ENCODE measurements around the gene SOX6. TPM values are rescaled to one million over a fixed set of nuclear protein-coding genes. Genes with fewer than 3 reads are reported as not detected.

The SOX6 gene
- total RNA-seq, 6 experiments from 2014 or later: 3.3 to 16.1 (median 7.8) TPM

DNA sequence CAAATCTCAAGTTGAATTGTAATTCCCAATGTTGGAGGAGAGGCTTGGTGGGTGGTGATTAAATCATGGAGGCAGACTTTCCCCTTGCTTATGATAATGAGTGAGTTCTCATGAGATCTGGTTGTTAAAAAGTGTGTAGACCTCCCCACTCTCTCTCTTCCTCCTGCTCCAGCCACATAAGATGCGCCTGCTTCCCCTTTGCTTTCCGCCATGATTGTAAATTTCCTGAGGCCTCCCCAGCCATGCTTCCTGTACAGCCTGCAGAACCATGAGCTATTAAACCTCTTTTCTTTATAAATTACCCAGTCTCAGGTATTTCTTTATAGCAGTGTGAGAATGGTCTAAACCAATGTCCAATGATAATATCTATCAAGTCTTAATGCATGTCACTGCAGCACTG, 34.2 kb downstream of the SOX6 start:
- no peak overlapping the region for H3K27ac ChIP-seq
- DNase-seq: no peak
- ATAC-seq: no peak
- no peaks in the 10 kb centered on the region for H3K4me1 ChIP-seq
- intact Hi-C loops (cut with DNase I): no loop called here
- TF ChIP-seq, protein P1, sequence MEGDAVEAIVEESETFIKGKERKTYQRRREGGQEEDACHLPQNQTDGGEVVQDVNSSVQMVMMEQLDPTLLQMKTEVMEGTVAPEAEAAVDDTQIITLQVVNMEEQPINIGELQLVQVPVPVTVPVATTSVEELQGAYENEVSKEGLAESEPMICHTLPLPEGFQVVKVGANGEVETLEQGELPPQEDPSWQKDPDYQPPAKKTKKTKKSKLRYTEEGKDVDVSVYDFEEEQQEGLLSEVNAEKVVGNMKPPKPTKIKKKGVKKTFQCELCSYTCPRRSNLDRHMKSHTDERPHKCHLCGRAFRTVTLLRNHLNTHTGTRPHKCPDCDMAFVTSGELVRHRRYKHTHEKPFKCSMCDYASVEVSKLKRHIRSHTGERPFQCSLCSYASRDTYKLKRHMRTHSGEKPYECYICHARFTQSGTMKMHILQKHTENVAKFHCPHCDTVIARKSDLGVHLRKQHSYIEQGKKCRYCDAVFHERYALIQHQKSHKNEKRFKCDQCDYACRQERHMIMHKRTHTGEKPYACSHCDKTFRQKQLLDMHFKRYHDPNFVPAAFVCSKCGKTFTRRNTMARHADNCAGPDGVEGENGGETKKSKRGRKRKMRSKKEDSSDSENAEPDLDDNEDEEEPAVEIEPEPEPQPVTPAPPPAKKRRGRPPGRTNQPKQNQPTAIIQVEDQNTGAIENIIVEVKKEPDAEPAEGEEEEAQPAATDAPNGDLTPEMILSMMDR (IDR thresholded peaks at IDR 0.05): no peak
- no peak for TF ChIP-seq POLR2A (IDR thresholded peaks at IDR 0.05)
- H3K9me3 ChIP-seq: no peaks in the 10 kb centered on the region
- no peaks in the 10 kb centered on the region for H3K36me3 ChIP-seq
- no peaks in the 10 kb centered on the region for H3K27me3 ChIP-seq
- 85% methylated on average over 2 of the region's 2 CpGs for WGBS (ENCODE audit: insufficient coverage, low coverage, low lambda C conversion rate, missing lambda C conversion rate)
- no peak overlapping the region for H3K4me3 ChIP-seq

DNA sequence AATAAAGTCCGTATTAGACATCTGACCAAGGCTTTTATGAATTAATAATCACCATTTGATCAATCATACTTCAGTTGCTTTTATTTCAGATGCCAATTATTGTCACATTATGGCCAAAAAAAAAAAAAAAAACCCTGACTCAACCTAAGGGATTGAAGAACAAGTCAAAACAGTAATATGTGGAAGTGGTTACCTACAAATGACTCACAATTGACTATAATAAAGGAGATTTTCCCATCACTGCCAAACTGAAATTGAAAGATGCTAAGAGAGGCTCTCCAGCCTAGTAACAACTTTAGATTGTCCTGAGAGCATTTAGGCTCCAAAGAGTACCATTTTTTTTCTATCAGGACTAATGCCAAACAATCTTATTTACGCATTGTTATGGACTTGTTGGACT, 35.2 kb downstream of the SOX6 start:
- WGBS (ENCODE audit: insufficient coverage, low coverage, low lambda C conversion rate, missing lambda C conversion rate): 43% methylated on average over 2 of the region's 2 CpGs

DNA sequence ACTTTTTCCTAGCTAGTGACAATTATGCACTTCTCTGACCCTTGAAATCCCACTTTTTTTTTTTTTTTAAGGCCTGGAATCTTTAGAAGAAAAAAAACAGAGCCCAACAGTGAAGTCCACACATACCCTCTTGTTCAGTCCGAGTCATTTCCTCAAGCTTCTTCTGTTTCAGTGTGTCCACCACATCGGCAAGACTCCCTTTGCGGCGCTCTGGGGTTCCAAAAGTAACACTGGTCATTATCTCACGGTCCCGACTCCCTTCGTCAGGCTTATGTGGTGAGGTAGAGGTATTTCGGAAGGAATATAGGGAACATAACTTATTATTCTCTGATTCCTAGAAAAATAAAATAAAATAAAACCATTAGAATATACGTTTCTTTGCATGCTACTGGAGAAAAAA, 38.0 kb downstream of the SOX6 start:
- Histone ChIP-seq H3K9me3 (no peaks in the 10 kb centered on the region), H3K27me3 (no peaks in the 10 kb centered on the region), H3K27ac (no peak overlapping the region), H3K4me1 (no peaks in the 10 kb centered on the region), H3K36me3 (no peaks in the 10 kb centered on the region), H3K4me3 (no peak overlapping the region)
- ATAC-seq (no peak), DNase-seq (no peak)
- intact Hi-C loops (cut with DNase I): no loop called here
- TF ChIP-seq, protein P1 (IDR thresholded peaks at IDR 0.05): no peak
- TF ChIP-seq POLR2A (IDR thresholded peaks at IDR 0.05): no peak
- WGBS (ENCODE audit: insufficient coverage, low coverage, low lambda C conversion rate, missing lambda C conversion rate): 83% methylated on average over 9 of the region's 9 CpGs

More for the DNA sequence above, 35.2 kb downstream of the SOX6 start:
- no peak overlapping the region for H3K4me3 ChIP-seq
- no peaks in the 10 kb centered on the region for H3K4me1 ChIP-seq
- intact Hi-C loops (cut with DNase I): no loop called here
- no peaks in the 10 kb centered on the region for H3K36me3 ChIP-seq
- no peaks in the 10 kb centered on the region for H3K9me3 ChIP-seq
- DNase-seq (no peak), ATAC-seq (no peak)
- H3K27me3 ChIP-seq: no peaks in the 10 kb centered on the region
- H3K27ac ChIP-seq: no peak overlapping the region
- TF ChIP-seq, protein P1 (IDR thresholded peaks at IDR 0.05): no peak
- no peak for TF ChIP-seq POLR2A (IDR thresholded peaks at IDR 0.05)

DNA sequence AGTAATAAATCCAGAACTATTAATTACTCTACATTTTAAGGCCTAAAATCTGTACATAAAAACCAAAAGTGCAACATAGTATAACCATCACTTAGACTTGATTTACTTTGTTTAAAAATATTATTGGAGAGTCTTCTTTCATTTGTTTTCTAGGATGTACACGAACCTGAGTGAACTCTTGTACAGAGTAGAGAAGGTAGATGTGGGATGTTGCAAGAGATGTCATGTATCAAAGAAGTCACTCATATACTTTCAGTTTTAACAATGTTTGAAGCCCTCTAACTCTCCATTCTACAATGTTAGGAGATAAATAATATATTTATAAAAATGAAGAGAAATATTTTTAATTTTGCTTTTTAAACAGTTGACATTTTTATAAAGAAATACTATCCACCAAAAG, 38.6 kb downstream of the SOX6 start:
- no peaks in the 10 kb centered on the region for H3K9me3 ChIP-seq
- H3K27me3 ChIP-seq: no peaks in the 10 kb centered on the region
- 24% methylated on average over 1 of the region's 1 CpG for WGBS (ENCODE audit: insufficient coverage, low coverage, low lambda C conversion rate, missing lambda C conversion rate)
- H3K4me1 ChIP-seq: no peaks in the 10 kb centered on the region
- H3K36me3 ChIP-seq: no peaks in the 10 kb centered on the region
- intact Hi-C loops (cut with DNase I): no loop called here
- ATAC-seq (peak in 1 of 4 donors; percentile 22), DNase-seq (no peak)
- H3K27ac ChIP-seq: no peak overlapping the region
- TF ChIP-seq, protein P1 (IDR thresholded peaks at IDR 0.05): no peak
- TF ChIP-seq POLR2A (IDR thresholded peaks at IDR 0.05): no peak
- H3K4me3 ChIP-seq: no peak overlapping the region

DNA sequence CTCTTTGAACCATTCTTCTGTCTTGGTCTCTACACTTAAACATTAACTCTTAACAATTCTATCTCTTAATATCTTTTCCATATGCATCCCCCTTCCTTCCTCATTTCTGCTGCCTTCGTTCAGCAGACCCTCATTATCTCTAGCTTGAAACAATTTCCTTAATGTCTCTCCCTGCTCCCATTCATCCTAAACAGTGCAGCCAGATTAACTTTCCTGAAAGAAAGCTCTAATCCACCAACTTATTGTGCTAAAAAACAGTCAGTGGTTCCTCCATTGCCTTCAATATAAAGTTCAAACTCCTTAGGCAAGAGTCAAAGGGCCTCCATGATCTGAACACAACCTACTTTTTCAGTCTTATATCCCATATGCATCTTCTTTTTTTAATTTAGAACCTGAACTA, 42.5 kb downstream of the SOX6 start:
- H3K27ac ChIP-seq: no peak overlapping the region
- no peaks in the 10 kb centered on the region for H3K9me3 ChIP-seq
- intact Hi-C loops (cut with DNase I): no loop called here
- no peaks in the 10 kb centered on the region for H3K4me1 ChIP-seq
- DNase-seq: no peak
- 27% methylated on average over 1 of the region's 1 CpG for WGBS (ENCODE audit: insufficient coverage, low coverage, low lambda C conversion rate, missing lambda C conversion rate)
- no peaks in the 10 kb centered on the region for H3K27me3 ChIP-seq
- no peak for ATAC-seq
- H3K36me3 ChIP-seq: no peaks in the 10 kb centered on the region
- no peak for TF ChIP-seq POLR2A (IDR thresholded peaks at IDR 0.05)
- TF ChIP-seq, protein P1 (IDR thresholded peaks at IDR 0.05): no peak
- H3K4me3 ChIP-seq: no peak overlapping the region

Measured in right lobe of liver (tissue), 6 donors.